GM23248 (cell line): Measurements from ENCODE around the gene EGF.

ENCODE experiments used
- EZH2 ChIP-seq: fragments of 200-600 bp; sonication (generic); IDR thresholded peaks from 2 replicates; pipeline ENCODE4 v1.6.1; 2018; ENCODE audit warnings: antibody characterized with exemption, mild to moderate bottlenecking; ENCODE audit not compliant: insufficient read depth, poor library complexity, severe bottlenecking
- EZH2phosphoT487 ChIP-seq: fragments of 200-600 bp; sonication (generic); IDR thresholded peaks from 2 replicates; pipeline ENCODE4 v1.6.1; 2018; ENCODE audit warnings: antibody characterized with exemption, moderate library complexity, mild to moderate bottlenecking, low read depth; ENCODE audit not compliant: insufficient read depth

DNA sequence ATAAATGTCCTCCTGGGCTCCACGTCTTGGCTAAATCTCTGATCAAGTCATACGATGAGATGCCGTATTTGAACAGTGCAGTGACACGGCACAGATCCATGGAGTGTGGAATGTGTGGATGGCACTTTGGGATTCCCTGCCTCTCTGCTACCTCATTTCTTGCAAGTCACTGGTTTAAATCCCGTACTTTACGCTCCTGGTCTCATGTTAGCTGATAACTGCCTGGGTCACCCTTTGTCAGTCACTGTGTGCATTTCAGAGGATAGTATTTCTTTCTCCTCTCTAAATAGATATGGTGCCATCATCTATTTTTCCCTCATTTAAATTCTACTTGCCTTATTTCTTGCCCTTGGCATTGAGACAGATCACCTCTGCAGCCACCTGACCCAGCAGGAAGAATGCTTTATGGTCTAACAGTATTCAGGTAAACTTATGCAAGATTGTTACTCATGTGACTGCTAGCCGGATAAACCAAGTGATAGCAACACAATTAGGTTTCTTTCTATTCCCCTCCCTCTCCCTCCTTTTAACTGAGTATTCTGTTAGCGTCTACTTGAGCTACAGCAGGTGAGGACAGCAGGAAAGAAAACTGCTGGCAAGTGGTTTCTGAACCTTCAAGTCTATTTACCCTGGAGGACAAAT, 2.8 kb downstream of the EGF start:
- TF ChIP-seq EZH2, result no peak
- no peak for TF ChIP-seq EZH2phosphoT487
